ENCODE results near the gene SLC31A2.

Gene SLC31A2

GRCh38 chr9:113186137-113186755 is 35.4 kb downstream of the SLC31A2 start:
- no peak for DNase-seq
- Mint-ChIP-seq H3K36me3 (ENCODE audit: low read depth) (peaks cover 37% of the 10 kb centered on the region), H3K27ac (no peak overlapping the region), H3K4me3 (no peak overlapping the region), H3K27me3 (ENCODE audit: low read depth, poor library complexity) (no peaks in the 10 kb centered on the region), H3K9me3 (no peaks in the 10 kb centered on the region), H3K4me1 (no peaks in the 10 kb centered on the region)
- no peak for TF ChIP-seq CTCF (IDR thresholded peaks at IDR 0.05)

- Mint-ChIP-seq H3K36me3 (ENCODE audit: low read depth) (peaks cover 20% of the 10 kb centered on the region), H3K27me3 (ENCODE audit: low read depth, poor library complexity) (no peaks in the 10 kb centered on the region), H3K27ac (peak overlapping the region; percentile 21), H3K9me3 (no peaks in the 10 kb centered on the region), H3K4me1 (no peaks in the 10 kb centered on the region), H3K4me3 (no peak overlapping the region)
- no peak for TF ChIP-seq CTCF (IDR thresholded peaks at IDR 0.05)
- no peak for DNase-seq
These were observed 37.3 kb downstream of the SLC31A2 start for GRCh38 chr9:113187929-113188595.

- Mint-ChIP-seq H3K9me3 (no peaks in the 10 kb centered on the region), H3K27ac (no peak overlapping the region), H3K36me3 (ENCODE audit: low read depth) (peaks cover 32% of the 10 kb centered on the region), H3K4me3 (no peak overlapping the region), H3K27me3 (ENCODE audit: low read depth, poor library complexity) (no peaks in the 10 kb centered on the region), H3K4me1 (no peaks in the 10 kb centered on the region)
- DNase-seq, result no peak
- no peak for TF ChIP-seq CTCF (IDR thresholded peaks at IDR 0.05)
These were observed 41.6 kb downstream of the SLC31A2 start for GRCh38 chr9:113192455-113192854.

GRCh38 chr9:113199683-113200329 is 49.0 kb downstream of the SLC31A2 start:
- no peak for TF ChIP-seq CTCF (IDR thresholded peaks at IDR 0.05)
- H3K4me1 Mint-ChIP-seq, result no peaks in the 10 kb centered on the region
- H3K27me3 Mint-ChIP-seq (ENCODE audit: low read depth, poor library complexity), result no peaks in the 10 kb centered on the region

GRCh38 chr9:113205432-113205831 is 54.6 kb downstream of the SLC31A2 start:
- Mint-ChIP-seq H3K36me3 (ENCODE audit: low read depth) (peaks cover 59% of the 10 kb centered on the region), H3K27ac (no peak overlapping the region), H3K27me3 (ENCODE audit: low read depth, poor library complexity) (no peaks in the 10 kb centered on the region), H3K4me3 (no peak overlapping the region), H3K4me1 (no peaks in the 10 kb centered on the region), H3K9me3 (no peaks in the 10 kb centered on the region)
- no peak for TF ChIP-seq CTCF (IDR thresholded peaks at IDR 0.05)
- no peak for DNase-seq

More at GRCh38 chr9:113199683-113200329, 49.0 kb downstream of the SLC31A2 start:
- no peak for DNase-seq
- Mint-ChIP-seq H3K4me3 (no peak overlapping the region), H3K36me3 (ENCODE audit: low read depth) (peaks cover 79% of the 10 kb centered on the region), H3K9me3 (no peaks in the 10 kb centered on the region), H3K27ac (no peak overlapping the region)

All from nephron progenitor cell (in vitro differentiated cells).